HCT116 (cell line): ENCODE data around the gene CDC42BPA.

Source experiments
- EGR1 ChIP-seq: IDR thresholded peaks from 2 replicates; pipeline ENCODE4 v1.6.1; 2012; ENCODE audit warnings: low read depth
- EZH2 ChIP-seq: fragments of 200-600 bp; sonication (generic); IDR thresholded peaks from 2 replicates; pipeline ENCODE4 v1.6.1; 2017; ENCODE audit warnings: antibody characterized with exemption, mixed run types
- JUND ChIP-seq: IDR thresholded peaks from 2 replicates; pipeline ENCODE4 v1.6.1; 2012
- POLR2A ChIP-seq: IDR thresholded peaks from 2 replicates; pipeline ENCODE4 v1.7.0; 2011; ENCODE audit warnings: borderline replicate concordance; ENCODE audit not compliant: insufficient read depth, insufficient read length; ENCODE audit errors: extremely low read depth
- POLR2AphosphoS5 ChIP-seq: IDR thresholded peaks from 2 replicates; pipeline ENCODE4 v1.6.1; 2011; ENCODE audit warnings: mild to moderate bottlenecking, low read depth, low read length, moderate library complexity
- SIN3A ChIP-seq: IDR thresholded peaks from 2 replicates; pipeline ENCODE4 v1.6.1; 2012; ENCODE audit warnings: low read depth
- TF ChIP-seq, protein P1 (sequence below), 3 experiments: fragments of 200-600 bp in 1 of 3; sonication (generic) in 1 of 3; IDR thresholded peaks in 2 of 3; conservative IDR thresholded peaks in 1 of 3; 2 replicates each; pipeline ENCODE4 v1.5.1; 2012 to 2017; ENCODE audit warnings: low read depth in 2 of 3, low read length in 2 of 3, antibody characterized with exemption in 1 of 3, borderline replicate concordance in 1 of 3, control low read depth in 1 of 3, mild to moderate bottlenecking in 1 of 3, mixed read lengths in 1 of 3, mixed run types in 1 of 3, moderate library complexity in 1 of 3; ENCODE audit not compliant: insufficient read depth in 1 of 3
- TF ChIP-seq, protein P2 (sequence below): IDR thresholded peaks from 2 replicates; pipeline ENCODE4 v1.6.1; 2012; ENCODE audit warnings: low read depth
- TF ChIP-seq, protein P3 (sequence below): IDR thresholded peaks from 2 replicates; pipeline ENCODE4 v1.6.1; 2012

GRCh38 chr1:226980122-226980560 is 338.2 kb downstream of the CDC42BPA start:
- TF ChIP-seq, protein P1, sequence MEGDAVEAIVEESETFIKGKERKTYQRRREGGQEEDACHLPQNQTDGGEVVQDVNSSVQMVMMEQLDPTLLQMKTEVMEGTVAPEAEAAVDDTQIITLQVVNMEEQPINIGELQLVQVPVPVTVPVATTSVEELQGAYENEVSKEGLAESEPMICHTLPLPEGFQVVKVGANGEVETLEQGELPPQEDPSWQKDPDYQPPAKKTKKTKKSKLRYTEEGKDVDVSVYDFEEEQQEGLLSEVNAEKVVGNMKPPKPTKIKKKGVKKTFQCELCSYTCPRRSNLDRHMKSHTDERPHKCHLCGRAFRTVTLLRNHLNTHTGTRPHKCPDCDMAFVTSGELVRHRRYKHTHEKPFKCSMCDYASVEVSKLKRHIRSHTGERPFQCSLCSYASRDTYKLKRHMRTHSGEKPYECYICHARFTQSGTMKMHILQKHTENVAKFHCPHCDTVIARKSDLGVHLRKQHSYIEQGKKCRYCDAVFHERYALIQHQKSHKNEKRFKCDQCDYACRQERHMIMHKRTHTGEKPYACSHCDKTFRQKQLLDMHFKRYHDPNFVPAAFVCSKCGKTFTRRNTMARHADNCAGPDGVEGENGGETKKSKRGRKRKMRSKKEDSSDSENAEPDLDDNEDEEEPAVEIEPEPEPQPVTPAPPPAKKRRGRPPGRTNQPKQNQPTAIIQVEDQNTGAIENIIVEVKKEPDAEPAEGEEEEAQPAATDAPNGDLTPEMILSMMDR (IDR thresholded peaks at IDR 0.05 in 2 of 3, conservative IDR thresholded peaks at IDR 0.05 in 1 of 3; ENCODE audit: borderline replicate concordance in 1 of 3, insufficient read depth in 1 of 3, low read depth in 2 of 3, low read length in 2 of 3), result no peak
- TF ChIP-seq POLR2A (no peak), POLR2AphosphoS5 (no peak), JUND (no peak), SIN3A (no peak), EZH2 (no peak), EGR1 (no peak)
- TF ChIP-seq, protein P2, sequence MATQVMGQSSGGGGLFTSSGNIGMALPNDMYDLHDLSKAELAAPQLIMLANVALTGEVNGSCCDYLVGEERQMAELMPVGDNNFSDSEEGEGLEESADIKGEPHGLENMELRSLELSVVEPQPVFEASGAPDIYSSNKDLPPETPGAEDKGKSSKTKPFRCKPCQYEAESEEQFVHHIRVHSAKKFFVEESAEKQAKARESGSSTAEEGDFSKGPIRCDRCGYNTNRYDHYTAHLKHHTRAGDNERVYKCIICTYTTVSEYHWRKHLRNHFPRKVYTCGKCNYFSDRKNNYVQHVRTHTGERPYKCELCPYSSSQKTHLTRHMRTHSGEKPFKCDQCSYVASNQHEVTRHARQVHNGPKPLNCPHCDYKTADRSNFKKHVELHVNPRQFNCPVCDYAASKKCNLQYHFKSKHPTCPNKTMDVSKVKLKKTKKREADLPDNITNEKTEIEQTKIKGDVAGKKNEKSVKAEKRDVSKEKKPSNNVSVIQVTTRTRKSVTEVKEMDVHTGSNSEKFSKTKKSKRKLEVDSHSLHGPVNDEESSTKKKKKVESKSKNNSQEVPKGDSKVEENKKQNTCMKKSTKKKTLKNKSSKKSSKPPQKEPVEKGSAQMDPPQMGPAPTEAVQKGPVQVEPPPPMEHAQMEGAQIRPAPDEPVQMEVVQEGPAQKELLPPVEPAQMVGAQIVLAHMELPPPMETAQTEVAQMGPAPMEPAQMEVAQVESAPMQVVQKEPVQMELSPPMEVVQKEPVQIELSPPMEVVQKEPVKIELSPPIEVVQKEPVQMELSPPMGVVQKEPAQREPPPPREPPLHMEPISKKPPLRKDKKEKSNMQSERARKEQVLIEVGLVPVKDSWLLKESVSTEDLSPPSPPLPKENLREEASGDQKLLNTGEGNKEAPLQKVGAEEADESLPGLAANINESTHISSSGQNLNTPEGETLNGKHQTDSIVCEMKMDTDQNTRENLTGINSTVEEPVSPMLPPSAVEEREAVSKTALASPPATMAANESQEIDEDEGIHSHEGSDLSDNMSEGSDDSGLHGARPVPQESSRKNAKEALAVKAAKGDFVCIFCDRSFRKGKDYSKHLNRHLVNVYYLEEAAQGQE, result no peak
- TF ChIP-seq, protein P3, sequence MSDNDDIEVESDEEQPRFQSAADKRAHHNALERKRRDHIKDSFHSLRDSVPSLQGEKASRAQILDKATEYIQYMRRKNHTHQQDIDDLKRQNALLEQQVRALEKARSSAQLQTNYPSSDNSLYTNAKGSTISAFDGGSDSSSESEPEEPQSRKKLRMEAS, result no peak
